ENCODE data around the gene COL16A1.

DNA sequence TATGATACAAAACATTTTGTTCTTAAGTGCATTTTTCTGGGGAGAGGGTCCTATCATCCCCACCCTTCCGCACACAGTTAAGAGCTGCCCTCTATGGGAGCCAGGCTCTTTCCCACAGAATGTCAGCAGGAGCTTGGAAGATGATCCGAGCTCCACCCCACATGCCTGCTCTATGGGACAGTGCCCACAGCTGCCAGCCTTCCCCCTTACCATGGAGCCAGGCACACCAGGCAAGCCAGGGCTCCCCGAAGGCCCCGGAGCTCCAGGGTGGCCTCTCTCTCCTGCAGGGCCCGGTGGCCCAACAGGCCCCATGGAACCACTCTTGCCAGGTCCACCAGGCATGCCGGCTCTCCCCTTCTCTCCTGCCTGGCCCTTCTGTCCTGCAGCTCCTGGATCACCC is 48.7 kb downstream of the COL16A1 start:
- no peak for TF ChIP-seq POLR2A (IDR thresholded peaks at IDR 0.05)
- no peak for TF ChIP-seq CTCF (IDR thresholded peaks at IDR 0.05)
- TF ChIP-seq EP300 (IDR thresholded peaks at IDR 0.05) = no peak

All from tibial nerve (tissue), 4 donors.